HG03342 (cell line): ENCODE measurements around the gene POLR2E.
"Not testable (repeated sequence)": the region's sequence is repeated elsewhere in the genome, so short reads cannot be mapped to it uniquely, and the experiment has no call there.

Experiments used
- ATAC-seq: cut with Tn5 transposase; IDR thresholded peaks from one replicate; pipeline ENCODE4 v1.9.1; 2021; ENCODE audit warnings: mild to moderate bottlenecking, moderate library complexity; ENCODE audit not compliant: unreplicated experiment

POLR2E gene

GRCh38 chr19:1126984-1127760, 32.0 kb upstream of the POLR2E start:
- ATAC-seq, result no peak

- no peak for ATAC-seq
These were observed 30.7 kb upstream of the POLR2E start for GRCh38 chr19:1125601-1126467.

GRCh38 chr19:1123885-1124677, 28.9 kb upstream of the POLR2E start:
- ATAC-seq, result no peak

- ATAC-seq, result no peak
These were observed 28.2 kb upstream of the POLR2E start for GRCh38 chr19:1123381-1123780.

GRCh38 chr19:1122972-1123363, 27.8 kb upstream of the POLR2E start:
- ATAC-seq, result no peak

- ATAC-seq, result no peak
These were observed 27.1 kb upstream of the POLR2E start for GRCh38 chr19:1122021-1122971.

GRCh38 chr19:1121395-1121794, 26.2 kb upstream of the POLR2E start:
- ATAC-seq, result no peak

- ATAC-seq, result no peak
These were observed 24.5 kb upstream of the POLR2E start for GRCh38 chr19:1119475-1120217.

- ATAC-seq, result no peak
These were observed 23.8 kb upstream of the POLR2E start for GRCh38 chr19:1118999-1119398.

GRCh38 chr19:1117654-1118053, 22.5 kb upstream of the POLR2E start:
- ATAC-seq, result no peak

GRCh38 chr19:1116726-1117581, 21.8 kb upstream of the POLR2E start:
- no peak for ATAC-seq

GRCh38 chr19:1115646-1116420, 20.7 kb upstream of the POLR2E start:
- ATAC-seq, result no peak

- ATAC-seq, result not testable (repeated sequence)
These were observed 19.6 kb upstream of the POLR2E start for GRCh38 chr19:1114728-1115127.

- no peak for ATAC-seq
These were observed 18.9 kb upstream of the POLR2E start for GRCh38 chr19:1113986-1114483.

- no peak for ATAC-seq
These were observed 18.1 kb upstream of the POLR2E start for GRCh38 chr19:1113030-1113985.

- no peak for ATAC-seq
These were observed 17.3 kb upstream of the POLR2E start for GRCh38 chr19:1112268-1113029.
